ENCODE measurements around the gene KCNE1. TPM values are rescaled to one million over a fixed set of nuclear protein-coding genes. Genes with fewer than 3 reads are reported as not detected.

KCNE1 gene
- total and polyA plus RNA-seq, 8 donors = 0.13 to 10.6 (median 1.7) TPM; not detected in 1

GRCh38 chr21:34519016-34519415, 7.0 kb upstream of the KCNE1 start:
- Histone ChIP-seq H3K27ac (peak overlapping the region in 3 of 5 donors; percentile 3 to 27 (median 4)), H3K9me3 (no peaks in the 10 kb centered on the region), H3K4me1 (peaks cover 25 to 60% (median 31%) of the 10 kb centered on the region in 4 donors), H3K4me3 (no peak overlapping the region), H3K27me3 (no peaks in the 10 kb centered on the region), H3K36me3 (peaks cover 14 to 73% (median 61%) of the 10 kb centered on the region in 4 donors)
- DNase-seq = no peak
- TF ChIP-seq POLR2AphosphoS5 (IDR thresholded peaks at IDR 0.05) (no peak), POLR2A (IDR thresholded peaks at IDR 0.05) (no peak), EP300 (IDR thresholded peaks at IDR 0.05) (no peak), CTCF (IDR thresholded peaks at IDR 0.05) (no peak)
- intact Hi-C loops (cut with DNase I; ENCODE audit: low total_unique reads) = no loop called here
- 59 to 78% (median 74%) methylated on average over 4 of the region's 4 CpGs for WGBS, 5 donors

- H3K27me3 ChIP-seq = no peaks in the 10 kb centered on the region
- WGBS, 5 donors = 80 to 89% (median 84%) methylated on average over 5 of the region's 5 CpGs
- H3K9me3 ChIP-seq = no peaks in the 10 kb centered on the region
- intact Hi-C loops (cut with DNase I; ENCODE audit: low total_unique reads) = no loop called here
- DNase-seq = no peak
- H3K36me3 ChIP-seq = peaks cover 14 to 73% (median 61%) of the 10 kb centered on the region in 4 donors
- H3K27ac ChIP-seq = peak overlapping the region in 4 of 5 donors; percentile 3 to 32 (median 16)
- peaks cover 18 to 53% (median 24%) of the 10 kb centered on the region in 4 donors for H3K4me1 ChIP-seq
- TF ChIP-seq CTCF (IDR thresholded peaks at IDR 0.05) (no peak), EP300 (IDR thresholded peaks at IDR 0.05) (no peak), POLR2A (IDR thresholded peaks at IDR 0.05) (no peak), POLR2AphosphoS5 (IDR thresholded peaks at IDR 0.05) (no peak)
- no peak overlapping the region for H3K4me3 ChIP-seq
These were observed 6.3 kb upstream of the KCNE1 start for GRCh38 chr21:34518301-34518700.

- no peaks in the 10 kb centered on the region for H3K27me3 ChIP-seq
- TF ChIP-seq EP300 (IDR thresholded peaks at IDR 0.05) = no peak
- TF ChIP-seq POLR2AphosphoS5 (IDR thresholded peaks at IDR 0.05) = no peak
- TF ChIP-seq CTCF (IDR thresholded peaks at IDR 0.05) = peak in 3 of 7 experiments; percentile 12 to 32 (median 13)
- WGBS, 5 donors = 79 to 87% (median 81%) methylated on average over 22 of the region's 22 CpGs
- H3K4me1 ChIP-seq = peaks cover 14 to 47% (median 18%) of the 10 kb centered on the region in 4 donors
- H3K9me3 ChIP-seq = no peaks in the 10 kb centered on the region
- DNase-seq = peak in 1 of 2 donors; percentile 52
- peaks cover 14 to 69% (median 58%) of the 10 kb centered on the region in 4 donors for H3K36me3 ChIP-seq
- peak overlapping the region in 3 of 5 donors; percentile 3 to 32 (median 27) for H3K27ac ChIP-seq
- no peak overlapping the region for H3K4me3 ChIP-seq
- intact Hi-C loops (cut with DNase I; ENCODE audit: low total_unique reads) = no loop called here
These were observed 5.7 kb upstream of the KCNE1 start for GRCh38 chr21:34517491-34518245.

GRCh38 chr21:34517039-34517438, 5.0 kb upstream of the KCNE1 start:
- intact Hi-C loops (cut with DNase I; ENCODE audit: low total_unique reads) = no loop called here
- H3K36me3 ChIP-seq = peaks cover 14 to 63% (median 56%) of the 10 kb centered on the region in 4 donors

More at GRCh38 chr21:34517039-34517438, 5.0 kb upstream of the KCNE1 start:
- Histone ChIP-seq H3K27me3 (no peaks in the 10 kb centered on the region), H3K9me3 (no peaks in the 10 kb centered on the region), H3K27ac (peak overlapping the region in 1 of 5 donors; percentile 20), H3K4me3 (no peak overlapping the region), H3K4me1 (peaks cover 10 to 40% (median 12%) of the 10 kb centered on the region in 4 donors)
- 68 to 80% (median 77%) methylated on average over 5 of the region's 5 CpGs for WGBS, 5 donors
- no peak for TF ChIP-seq POLR2AphosphoS5 (IDR thresholded peaks at IDR 0.05)
- no peak for TF ChIP-seq POLR2A (IDR thresholded peaks at IDR 0.05)
- DNase-seq = no peak
